Activated CD4-positive, alpha-beta T cell treated with anti-CD3 and anti-CD28 coated beads for 48 hours (primary cell): ENCODE results near the gene CCNL2.
"Not testable (repeated sequence)": the region's sequence is repeated elsewhere in the genome, so short reads cannot be mapped to it uniquely, and the experiment has no call there.

ENCODE experiments used
- DNase-seq: peaks from one replicate; pipeline ENCODE4 v3.0.0-alpha.2; 2020

Gene CCNL2

DNA sequence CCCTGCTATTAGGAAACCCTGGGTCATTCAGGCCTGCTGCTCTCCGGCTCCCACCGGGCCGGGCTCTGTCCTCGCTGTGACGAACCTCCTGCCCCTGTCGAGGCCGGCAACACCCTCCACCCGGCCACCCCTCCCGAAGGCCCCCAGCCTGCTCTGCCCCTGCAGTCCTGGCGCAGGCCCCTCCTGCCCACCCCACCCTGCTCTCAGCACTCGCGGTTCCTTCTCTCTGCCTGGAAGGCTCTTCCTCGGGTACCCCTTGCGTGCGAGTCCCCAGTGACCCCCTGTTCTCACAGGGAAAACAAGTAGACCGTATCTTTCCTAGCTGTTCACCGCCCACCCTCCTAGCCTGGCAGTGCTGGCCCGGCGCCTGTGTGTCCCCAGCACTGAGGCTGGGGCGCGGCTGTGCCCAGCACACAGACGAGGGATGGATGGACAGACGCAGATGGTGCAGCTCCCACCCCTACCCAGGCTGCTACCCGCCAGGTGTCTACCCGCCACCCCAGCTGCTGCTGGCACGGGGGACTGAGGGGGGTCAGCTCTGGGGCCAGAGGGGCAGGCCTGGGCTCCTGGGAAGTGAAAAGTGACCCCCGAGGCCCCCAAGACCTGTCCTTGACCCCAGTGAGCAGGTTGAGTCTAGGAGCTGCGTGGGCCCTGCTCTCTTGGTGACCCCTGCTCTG lies 33.3 kb upstream of the CCNL2 start:
- no peak for DNase-seq

DNA sequence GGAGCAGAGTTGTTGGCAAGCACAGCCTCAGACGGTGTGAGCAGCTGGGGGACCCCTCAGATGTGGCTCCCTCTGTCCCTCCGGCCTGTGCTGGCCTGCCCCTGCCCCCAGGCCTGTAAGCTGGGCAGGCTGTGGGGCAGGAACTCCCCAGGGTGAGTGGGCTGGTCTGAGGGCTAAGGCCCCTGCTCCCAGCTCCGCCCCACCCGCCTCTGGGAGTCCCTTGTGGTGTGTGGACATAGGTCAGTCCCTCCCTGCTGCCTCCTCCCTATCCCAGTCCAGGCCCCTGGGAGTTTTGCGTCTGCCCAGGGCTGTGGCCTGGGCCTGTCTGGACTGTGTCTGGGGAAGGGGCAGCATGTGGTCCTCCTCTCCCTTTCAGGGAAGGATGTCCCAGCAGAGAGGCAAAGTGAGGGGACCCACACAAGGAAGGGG lies 32.7 kb upstream of the CCNL2 start:
- no peak for DNase-seq

DNA sequence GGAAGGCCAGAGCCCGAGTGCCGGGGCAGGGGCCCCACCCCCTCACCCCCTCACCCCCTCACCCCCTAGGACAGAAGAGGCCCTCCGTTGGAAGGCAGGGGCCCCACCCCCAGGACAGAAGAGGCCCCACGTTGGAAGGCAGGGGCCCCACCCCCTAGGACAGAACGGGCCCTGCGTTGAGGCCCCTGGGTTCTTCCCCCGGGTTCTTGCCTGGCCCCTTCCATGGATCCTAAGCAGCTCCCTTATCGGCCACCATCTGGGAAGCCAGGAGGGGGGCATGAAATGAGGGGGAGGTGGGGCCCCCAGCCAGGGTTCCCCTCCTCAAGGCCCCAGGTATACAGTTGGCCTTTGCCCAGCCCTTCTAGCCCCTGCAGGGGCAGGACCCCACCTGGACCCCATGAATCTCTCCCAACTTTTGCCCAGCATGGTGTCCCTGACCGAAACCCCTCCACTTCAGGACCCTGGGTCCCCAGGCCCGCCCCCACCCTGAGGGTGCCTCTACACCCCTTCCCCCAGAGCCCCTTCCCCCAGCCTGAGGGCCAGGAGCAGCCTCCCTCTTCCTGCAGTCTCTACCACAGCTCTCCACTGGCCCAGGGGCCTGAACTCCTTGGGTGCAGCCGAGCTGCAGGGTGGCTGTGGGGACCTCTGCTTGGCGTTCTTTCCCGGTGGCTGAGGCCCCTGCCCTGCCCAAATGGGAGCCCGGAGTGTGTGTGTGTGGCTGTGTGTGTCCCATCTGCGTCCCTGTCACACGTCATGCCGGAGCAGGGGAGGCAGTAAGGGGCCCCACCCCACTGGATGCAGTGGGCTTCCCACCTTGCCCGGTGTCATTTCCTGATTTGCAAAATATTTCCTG lies 32.1 kb upstream of the CCNL2 start:
- DNase-seq: no peak

DNA sequence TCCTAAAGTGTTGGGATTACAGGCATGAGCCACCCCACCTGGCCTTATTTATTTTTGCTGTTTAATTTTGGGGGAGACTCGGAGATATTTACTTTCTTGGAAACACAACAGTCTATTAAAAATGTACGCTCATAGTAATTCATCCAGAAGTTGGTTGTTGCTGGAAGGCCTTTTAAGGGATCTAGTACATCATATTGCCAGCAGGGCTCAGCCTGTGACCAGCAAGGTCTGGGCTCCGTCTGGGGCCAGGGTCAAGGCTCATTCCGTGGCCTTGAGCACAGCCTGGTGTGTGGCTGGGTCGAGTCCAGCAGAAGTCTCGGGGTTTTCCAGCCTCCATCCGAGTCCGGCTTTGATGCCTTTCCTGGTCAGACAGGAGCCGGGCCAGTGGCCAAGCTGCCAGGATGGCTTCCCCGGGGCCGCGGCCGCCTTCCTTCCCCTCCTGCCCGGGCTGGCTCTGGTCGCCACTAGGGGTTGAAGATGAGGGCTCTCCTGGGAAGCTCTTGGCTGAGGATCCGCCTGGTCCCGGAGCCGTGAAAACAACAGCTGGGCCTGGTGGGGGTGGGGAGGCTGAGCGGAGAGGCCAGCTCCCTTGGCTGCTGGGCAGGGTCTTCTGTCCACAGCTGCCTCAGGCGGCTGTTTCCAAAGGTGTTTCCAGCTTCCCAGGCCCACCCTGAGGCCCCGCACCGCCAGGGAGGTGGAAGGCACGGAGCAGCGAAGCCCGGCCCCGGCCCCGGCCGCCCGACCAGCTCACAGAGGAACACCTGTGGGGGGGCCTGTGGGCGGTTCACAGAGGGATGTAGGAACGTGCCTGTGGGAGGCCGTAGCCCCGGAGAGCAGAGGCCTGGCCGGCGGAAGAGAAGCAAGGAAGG lies 31.2 kb upstream of the CCNL2 start:
- peak; percentile 2 for DNase-seq

DNA sequence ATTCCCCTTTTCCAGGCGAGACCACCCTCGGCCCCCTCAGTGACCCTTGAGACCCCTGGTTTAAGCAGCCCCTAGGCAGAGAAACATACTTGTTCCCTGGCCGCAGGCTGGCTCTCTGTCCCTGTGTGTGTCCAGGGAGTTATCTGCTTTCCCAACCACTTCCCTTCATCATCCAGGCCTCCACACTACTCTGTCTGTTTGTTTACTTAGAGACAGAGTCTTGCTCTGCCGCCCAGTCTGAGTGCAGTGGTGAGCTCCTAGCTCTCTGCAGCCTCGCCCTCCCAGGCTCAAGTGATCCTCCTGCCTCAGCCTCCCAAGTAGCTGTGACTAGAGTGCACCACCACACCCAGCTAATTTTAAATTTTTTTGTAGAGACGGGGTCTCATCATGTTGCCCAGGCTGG lies 30.5 kb upstream of the CCNL2 start:
- no peak for DNase-seq

DNA sequence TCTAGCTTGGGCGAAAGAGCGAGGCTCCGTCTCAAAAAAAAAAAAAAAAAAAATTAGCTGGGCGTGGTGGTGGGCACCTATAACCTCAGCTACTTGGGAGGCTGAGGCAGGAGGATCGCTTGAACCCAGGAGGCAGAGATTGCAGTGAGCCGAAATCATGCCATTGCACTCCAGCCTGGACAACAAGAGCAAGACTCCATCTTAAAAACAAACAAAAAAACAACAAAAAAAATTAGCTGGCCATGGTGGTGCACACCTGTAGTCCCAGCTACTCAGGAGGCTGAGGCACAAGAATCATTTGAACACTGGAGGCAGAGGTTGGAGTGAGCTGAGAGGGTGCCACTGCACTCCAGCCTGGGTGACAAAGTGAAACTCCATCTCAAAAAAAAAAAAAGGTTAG lies 29.8 kb upstream of the CCNL2 start:
- DNase-seq: not testable (repeated sequence)

DNA sequence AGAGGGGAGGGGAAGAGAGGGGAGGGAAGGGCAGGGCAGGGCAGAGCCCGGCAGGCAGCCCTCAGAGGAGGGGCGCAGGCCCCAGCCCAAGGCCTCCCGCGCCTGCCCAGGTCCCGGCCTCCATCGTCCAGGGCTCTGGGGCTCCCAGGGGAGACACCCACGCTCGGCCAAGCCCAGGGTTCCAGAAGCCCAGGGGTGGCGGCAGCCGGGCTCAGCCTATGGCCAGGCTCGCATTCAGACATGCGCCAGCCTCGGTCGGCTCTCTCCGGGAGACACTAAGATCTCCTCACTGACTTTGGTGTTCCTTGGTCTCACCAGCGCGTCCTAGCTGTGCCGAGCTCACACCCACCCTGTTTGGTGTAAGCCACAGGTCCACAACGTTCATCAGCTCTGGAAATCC lies 29.0 kb upstream of the CCNL2 start:
- DNase-seq: no peak

DNA sequence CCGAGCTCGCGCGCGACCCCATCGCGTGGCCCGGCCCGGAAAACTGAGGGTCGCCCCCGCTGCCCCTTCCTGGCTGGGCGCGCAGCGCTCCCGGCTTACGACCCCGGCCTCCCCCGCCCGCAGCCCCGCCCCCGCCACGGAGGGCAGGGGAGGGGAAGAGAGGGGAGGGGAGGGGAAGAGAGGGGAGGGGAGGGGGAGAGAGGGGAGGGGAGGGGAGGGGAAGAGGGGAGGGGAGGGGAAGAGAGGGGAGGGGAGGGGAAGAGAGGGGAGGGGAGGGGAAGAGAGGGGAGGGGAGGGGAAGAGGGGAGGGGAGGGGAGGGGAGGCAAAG lies 28.6 kb upstream of the CCNL2 start:
- no peak for DNase-seq

DNA sequence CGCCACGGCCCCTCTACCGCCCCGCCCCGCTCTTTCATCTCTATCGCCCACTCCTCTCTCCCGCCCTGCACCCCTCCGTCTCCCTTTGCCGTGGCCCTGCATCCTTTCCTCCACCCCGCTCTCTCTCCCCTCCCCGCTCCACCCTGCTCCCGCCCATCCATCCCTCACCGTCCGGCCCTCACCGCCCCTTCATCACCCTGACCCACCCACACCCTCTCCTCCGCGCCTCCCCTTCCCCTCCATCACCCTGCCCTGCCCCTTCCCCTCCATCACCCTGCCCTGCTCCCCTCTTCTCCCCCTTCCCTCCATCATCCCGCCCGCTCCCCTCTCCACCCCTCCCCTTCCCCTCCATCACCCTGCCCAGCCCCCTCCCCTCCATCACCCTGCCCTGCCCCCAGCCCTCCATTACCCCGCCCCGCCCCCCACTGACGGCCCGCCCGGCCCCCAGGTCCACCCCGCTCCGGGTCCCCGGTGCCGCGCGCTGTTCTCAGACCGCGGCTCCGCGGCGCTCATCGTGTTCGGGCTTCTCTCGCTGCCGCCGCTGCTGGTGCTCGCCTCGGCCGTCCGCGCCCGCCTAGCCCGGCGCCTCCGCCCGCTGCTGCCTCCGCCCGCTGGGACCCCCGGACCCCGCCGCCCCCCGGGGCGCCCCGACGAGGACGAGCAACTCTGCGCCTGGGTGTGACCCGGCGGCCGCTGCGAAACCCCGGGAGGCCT lies 28.1 kb upstream of the CCNL2 start:
- peak; percentile 17 for DNase-seq

DNA sequence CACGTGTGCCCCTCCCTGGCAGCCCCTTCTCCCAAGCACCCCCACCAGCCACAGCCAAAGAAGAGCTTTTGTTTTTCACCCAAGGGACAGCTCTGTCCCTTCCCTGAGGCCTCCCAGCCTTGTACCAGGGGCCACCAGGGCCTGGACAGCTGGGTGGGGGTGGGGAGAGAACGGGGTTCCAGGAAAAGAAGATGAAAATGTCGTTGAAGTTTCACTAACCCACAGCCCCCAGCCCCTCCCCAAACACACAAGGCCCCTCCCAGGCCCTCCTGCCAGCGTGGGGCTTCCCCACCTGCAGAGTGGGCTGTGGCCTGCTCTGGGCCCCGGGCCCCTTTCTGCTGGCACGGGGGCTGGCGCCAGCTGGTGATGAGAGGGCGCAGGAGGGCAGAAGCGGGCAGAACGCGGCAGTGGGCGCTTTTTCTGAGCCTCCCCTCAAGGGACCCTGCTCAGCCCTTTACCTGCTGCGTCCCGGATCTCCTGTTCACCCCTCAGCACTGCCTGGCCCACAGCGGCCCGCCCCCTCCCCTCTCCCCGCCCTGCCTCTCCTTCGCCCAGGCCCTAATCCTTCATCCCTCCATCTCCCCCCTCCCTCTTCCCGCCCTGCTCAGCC lies 27.5 kb upstream of the CCNL2 start:
- no peak for DNase-seq

DNA sequence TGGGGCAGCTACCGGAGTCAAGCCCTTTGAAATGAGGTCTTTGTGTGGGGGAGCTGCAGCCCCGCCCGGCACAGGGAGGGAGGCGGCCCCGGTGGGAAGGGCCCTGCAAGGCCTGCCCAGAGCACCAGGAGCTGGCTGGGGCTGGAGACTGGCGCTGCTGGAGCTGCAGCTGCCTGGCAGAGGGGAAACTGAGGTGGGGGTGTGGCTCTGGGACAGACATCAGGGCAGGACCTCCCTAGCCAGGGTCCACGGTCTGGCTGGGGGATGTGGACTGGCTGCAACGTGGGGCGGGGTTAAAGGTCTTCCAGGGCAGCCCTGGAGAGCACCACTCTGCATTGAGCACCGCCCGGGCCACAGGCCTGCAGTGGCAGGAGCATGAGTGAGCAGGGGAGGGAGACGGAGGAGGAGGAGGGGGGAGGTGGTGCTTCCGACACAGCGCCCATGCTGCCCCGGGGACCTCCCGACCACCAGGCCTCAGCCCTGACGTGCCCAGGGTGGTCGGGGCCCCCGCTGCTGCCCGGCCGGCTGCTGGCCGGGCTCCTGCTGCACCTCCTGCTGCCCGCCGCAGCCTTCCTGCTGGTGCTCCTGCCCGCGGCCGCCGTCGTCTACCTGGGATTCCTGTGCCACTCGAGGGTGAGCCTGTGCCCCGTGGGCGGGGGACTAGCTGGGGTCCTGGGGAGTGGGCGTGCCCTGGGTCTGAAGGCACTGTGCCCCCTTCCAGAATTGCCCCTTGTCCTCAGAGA lies 26.8 kb upstream of the CCNL2 start:
- no peak for DNase-seq

DNA sequence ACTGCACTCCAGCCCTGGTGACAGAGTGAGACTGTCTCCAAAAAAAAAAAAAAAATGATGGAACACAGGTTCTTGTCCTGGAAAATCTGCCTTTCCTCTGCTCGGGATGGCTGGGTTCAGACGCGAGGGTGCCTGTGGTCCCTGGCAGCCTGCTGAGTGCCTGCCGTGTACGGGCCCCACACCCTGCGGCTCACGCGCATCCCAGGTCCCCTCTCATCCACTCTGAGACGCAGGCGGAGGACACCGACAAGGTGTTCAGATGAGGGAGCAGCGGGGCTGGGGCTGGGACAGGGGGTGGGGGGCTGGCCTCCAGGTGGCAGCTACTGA lies 26.3 kb upstream of the CCNL2 start:
- DNase-seq: no peak

DNA sequence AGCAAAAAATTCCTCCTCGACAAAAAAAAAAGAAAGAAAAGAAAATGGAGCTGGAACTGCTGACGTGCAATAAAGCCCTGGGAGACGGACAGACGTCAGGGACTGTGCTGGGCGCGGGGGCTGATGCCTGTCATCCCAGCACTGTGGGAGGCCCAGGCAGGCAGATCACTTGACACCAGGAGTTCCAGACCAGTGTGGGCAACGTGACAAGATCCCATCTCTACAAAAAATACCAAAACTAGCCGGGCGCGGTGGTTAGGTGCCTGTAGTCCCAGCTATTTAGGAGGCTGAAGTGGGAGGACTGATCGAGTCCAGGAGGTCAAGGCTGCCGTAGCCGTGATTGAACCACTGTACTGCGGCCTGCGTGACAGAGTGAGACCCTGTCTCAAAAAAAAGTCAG lies 25.6 kb upstream of the CCNL2 start:
- no peak for DNase-seq

DNA sequence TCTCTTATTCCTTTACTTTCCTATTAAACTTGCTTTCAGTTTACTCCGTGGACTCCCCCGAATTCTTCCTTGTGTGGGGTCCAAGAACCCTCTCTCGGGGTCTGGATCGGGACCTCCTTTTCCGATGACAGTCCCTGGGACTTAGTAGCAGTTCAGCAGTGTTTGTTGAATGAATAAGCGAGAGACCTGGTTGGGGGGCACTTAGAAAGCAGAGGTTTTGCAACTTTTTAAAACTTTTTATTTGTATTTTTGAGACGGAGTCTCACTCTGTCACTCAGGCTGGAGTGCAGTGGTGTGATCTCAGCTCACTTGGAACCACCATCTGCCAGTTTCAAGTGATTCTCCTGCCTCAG lies 24.1 kb upstream of the CCNL2 start:
- DNase-seq: no peak

DNA sequence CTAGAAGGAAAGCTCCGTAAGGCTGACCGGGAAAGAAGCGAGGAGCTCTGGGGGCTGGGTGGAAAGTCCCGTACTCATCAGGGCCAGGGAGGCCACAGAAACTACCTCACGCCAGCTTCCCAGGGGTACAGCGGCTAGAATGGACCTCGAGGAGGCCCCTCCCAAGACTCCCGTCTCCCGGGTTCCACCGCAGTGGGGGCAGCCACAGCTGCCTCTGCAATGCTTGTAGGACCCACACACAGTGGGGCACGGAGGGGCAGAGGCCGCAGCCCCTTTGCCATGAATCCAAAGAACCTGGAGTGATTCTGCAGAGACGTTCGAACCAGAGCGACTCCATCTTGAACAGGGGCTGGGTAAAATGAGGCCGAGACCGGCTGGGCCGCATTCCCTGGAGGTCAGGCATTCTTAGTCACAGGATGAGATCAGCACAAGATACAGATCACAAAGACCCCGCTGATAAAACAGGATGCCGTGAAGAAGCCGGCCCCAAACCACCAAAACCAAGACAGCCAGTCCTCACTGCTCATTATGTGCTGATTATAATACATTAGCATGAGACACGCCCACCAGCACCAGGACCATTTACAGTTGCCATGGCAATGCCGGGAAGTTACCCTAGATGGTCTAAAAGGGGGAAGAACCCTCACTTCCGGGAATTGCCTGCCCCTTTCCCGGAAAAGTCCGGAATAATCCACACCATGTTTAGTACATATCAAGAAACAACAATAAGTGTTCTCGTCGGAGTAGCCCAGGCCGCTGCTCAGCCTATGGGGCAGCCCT lies 23.5 kb upstream of the CCNL2 start:
- no peak for DNase-seq

DNA sequence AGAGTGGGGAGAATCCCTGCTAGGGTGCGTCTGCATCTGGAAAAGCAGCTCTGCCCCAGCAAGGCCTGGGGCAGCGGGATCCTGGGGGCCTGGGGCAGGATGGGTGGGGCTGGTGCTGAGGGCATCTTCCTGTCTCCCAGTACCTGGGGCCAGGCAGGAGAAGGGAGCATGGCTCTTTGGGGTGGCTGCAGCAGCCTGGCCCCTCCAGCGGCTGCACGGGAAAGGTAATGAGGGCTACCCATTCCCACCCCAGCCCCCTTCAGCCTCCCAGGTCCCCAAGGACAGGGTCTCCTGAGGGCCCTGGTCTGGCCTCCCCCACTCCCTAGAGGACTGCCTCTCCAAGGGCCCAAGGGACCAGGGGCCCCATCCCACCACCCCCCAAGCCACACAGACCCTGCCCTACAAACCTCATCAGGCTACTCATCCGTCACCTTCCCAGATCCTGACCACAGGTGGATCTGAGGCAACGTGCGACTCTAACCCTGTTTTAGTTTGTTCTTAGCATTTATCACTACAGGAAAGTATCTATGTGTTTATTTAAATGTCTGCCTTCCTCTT lies 22.9 kb upstream of the CCNL2 start:
- DNase-seq: no peak

DNA sequence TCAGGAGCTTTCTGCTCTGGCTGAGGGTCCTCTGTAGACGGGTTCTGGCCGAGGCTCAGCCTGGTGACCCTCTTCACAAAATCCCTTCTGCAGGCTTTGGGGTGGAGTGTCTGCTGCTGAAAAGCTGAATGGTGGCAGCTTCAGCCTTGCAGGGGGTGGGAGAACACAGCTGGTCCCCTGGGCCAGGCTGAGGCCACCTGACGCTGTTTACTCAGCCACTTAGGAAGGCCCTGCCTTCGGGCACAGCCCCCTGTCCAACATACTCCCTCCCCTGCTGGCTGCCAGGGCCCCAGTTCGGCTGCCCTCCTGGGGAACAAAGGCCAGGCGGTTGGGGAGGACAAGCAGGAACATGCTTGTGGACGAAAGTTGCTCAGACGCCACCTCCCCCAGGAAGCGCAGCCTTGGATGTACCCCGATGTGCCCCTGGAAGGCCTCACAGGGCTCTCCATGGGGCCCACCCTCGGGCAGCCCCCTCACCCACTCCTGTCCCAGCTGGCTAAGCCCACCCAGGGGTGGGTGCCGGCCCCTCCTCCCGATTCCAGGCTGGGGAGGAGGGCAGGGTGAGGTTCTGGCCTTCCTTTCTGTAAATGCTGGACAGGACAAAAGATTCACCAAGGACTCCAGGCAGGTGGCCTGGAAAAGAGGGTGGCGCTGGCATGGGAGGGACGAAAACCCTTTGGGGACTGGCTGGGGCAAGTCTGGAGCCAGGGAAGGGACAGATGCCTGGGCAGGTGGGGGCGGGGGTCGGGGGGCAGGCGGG lies 22.2 kb upstream of the CCNL2 start, which contains the start of gene ANKRD65:
Gene ANKRD65, minus strand, starts transcription at position 130 of the 760 bp plus-strand sequence. CDS start 271 bp downstream, outside the sequence.
- DNase-seq: no peak

DNA sequence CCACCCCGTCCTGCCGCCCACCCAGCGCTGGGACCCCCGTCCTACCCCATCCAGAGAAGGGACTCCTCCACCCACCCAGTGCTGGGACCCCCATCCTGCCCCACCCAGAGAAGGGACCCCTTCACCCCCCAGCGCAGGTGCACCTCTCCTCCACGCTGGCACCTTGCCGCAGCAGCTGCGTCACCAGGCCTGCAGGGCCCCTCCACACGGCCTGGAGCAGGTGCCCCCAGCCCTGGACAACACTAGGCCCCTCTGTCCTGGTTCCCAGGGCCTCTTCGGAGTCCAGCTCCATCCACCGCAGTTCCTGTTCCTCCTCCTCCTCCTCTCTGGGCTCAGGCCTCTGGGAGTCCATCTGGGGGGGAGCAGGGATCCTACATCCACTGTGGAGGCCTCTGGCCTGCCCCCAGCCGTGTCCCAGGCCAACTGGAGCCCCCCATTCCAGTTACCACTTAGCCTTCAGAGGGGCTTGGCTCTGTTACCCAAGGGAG lies 21.6 kb upstream of the CCNL2 start:
- no peak for DNase-seq

DNA sequence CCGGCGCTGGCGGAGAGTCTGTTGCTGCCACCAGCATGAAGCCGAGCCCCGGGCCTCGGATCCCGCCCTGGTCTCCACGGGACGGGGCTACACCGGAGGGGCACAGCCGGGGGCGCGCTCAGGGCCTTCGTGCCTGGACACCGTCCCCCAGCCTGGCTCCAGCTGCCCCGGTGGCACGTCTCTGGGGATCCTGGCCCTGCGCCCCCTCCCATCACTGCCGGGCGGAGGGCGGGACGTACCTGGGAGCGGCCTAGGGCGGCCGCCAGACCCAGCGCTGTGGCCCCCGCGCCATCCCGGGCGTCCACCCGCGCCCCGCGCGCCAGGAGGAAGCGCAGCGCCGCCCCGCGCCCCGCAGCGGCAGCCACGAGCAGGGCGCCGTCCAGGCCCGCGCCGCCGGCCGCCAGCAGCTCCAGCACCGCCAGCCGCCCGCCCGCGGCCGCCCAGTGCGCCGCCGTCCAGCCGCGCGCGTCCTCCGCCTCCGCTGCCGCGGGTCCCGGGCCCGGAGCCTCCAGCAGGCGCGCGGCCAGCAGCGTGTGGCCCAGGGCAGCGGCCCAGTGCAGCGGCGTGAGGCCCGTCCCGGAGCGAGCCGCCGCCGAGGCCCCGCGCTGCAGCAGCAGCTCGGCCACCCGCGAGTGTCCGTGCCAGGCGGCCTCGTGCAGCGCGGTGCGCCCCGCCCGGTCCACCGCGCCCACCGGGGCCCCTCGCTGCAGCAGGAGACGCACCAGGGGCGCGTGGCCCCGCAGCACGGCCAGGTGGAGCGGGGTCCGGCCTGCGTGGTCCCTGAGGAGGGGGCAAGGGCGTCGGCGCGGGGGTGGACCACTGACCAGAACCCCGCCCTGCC lies 20.9 kb upstream of the CCNL2 start:
- no peak for DNase-seq
